Measurements from ENCODE around the gene HIRIP3. TPM values are rescaled to one million over a fixed set of nuclear protein-coding genes. Genes with fewer than 3 reads are reported as not detected.

Gene HIRIP3
- polyA plus RNA-seq, 3 donors: 3.3 to 4.8 (median 3.7) TPM

GRCh38 chr16:29947897-29948296 lies 47.5 kb downstream of the HIRIP3 start:
- no peak overlapping the region for H3K4me3 ChIP-seq (replicated peaks in 1 of 3; ENCODE audit: low read depth in 2 of 3, low read length in 3 of 3)
- peaks cover 0 to 4% of the 10 kb centered on the region in 2 donors for H3K9me3 ChIP-seq (replicated peaks in 1 of 2; ENCODE audit: control insufficient read depth in 1 of 2, insufficient read depth in 1 of 2, low read length in 2 of 2)
- H3K36me3 ChIP-seq (replicated peaks in 1 of 2; ENCODE audit: control insufficient read depth in 1 of 2, insufficient read depth in 2 of 2, low read length in 2 of 2): no peaks in the 10 kb centered on the region
- Mint-ChIP-seq H3K27me3 (ENCODE audit: low read depth in 3 of 3) (peaks cover 0 to 6% (median 3%) of the 10 kb centered on the region in 3 donors), H3K27ac (no peak overlapping the region), H3K4me3 (no peak overlapping the region), H3K4me1 (no peaks in the 10 kb centered on the region), H3K36me3 (no peaks in the 10 kb centered on the region), H3K9me3 (peaks cover 0 to 11% (median 7%) of the 10 kb centered on the region in 7 donors)
- H3K27me3 ChIP-seq (ENCODE audit: control insufficient read depth in 2 of 2, insufficient read depth in 2 of 2, low read length in 2 of 2): no peaks in the 10 kb centered on the region
- no peak for DNase-seq
- WGBS (ENCODE audit: insufficient coverage): no CpG with 5 or more reads among the region's 2 CpGs
- no peak for TF ChIP-seq CTCF (IDR thresholded peaks at IDR 0.05)
- no peak overlapping the region for H2AFZ ChIP-seq (ENCODE audit: insufficient read depth, low read depth, low read length, poor library complexity, severe bottlenecking)
- no peaks in the 10 kb centered on the region for H3K79me2 ChIP-seq (ENCODE audit: insufficient read depth, low read length)
- H3K27ac ChIP-seq (ENCODE audit: low read depth in 1 of 2, low read length in 2 of 2): no peak overlapping the region
- intact Hi-C loops (cut with micrococcal nuclease): loop anchor here (2.0 to 10.0 kb wide), 3 partner anchors 57 to 77 kb away; partner anchors contain the start of gene C16orf92 (in 1 of the 2)
- H3K4me1 ChIP-seq (ENCODE audit: control insufficient read depth in 1 of 2, insufficient read depth in 2 of 2, low read length in 2 of 2): no peaks in the 10 kb centered on the region
- no peak overlapping the region for H3K4me2 ChIP-seq (replicated peaks; ENCODE audit: extremely low read depth, low read length, poor library complexity, severe bottlenecking)
- no peaks in the 10 kb centered on the region for H4K20me1 ChIP-seq (ENCODE audit: insufficient read depth, low read length)
- H3K9ac ChIP-seq (ENCODE audit: insufficient read depth, low read length, poor library complexity, severe bottlenecking): no peak overlapping the region

- no peaks in the 10 kb centered on the region for H3K4me1 Mint-ChIP-seq
- WGBS (ENCODE audit: insufficient coverage): 91% methylated on average over 8 of the region's 11 CpGs
- no peak overlapping the region for H3K27ac ChIP-seq (ENCODE audit: low read depth in 1 of 2, low read length in 2 of 2)
- no peaks in the 10 kb centered on the region for H3K27me3 ChIP-seq (ENCODE audit: control insufficient read depth in 2 of 2, insufficient read depth in 2 of 2, low read length in 2 of 2)
- intact Hi-C loops (cut with micrococcal nuclease): loop anchor here in 1 of 2 donors (10.0 kb wide), 1 partner anchor 81 kb away; the partner anchor contains the start of gene C16orf92
- peaks cover 6 to 12% (median 9%) of the 10 kb centered on the region in 3 donors for H3K27me3 Mint-ChIP-seq (ENCODE audit: low read depth in 3 of 3)
- H3K4me1 ChIP-seq (ENCODE audit: control insufficient read depth in 1 of 2, insufficient read depth in 2 of 2, low read length in 2 of 2): no peaks in the 10 kb centered on the region
- no peak overlapping the region for H2AFZ ChIP-seq (ENCODE audit: insufficient read depth, low read depth, low read length, poor library complexity, severe bottlenecking)
- no peak overlapping the region for H3K4me2 ChIP-seq (replicated peaks; ENCODE audit: extremely low read depth, low read length, poor library complexity, severe bottlenecking)
- no peaks in the 10 kb centered on the region for H3K36me3 Mint-ChIP-seq
- H4K20me1 ChIP-seq (ENCODE audit: insufficient read depth, low read length): no peaks in the 10 kb centered on the region
- TF ChIP-seq CTCF (IDR thresholded peaks at IDR 0.05): no peak
- H3K4me3 ChIP-seq (replicated peaks in 1 of 3; ENCODE audit: low read depth in 2 of 3, low read length in 3 of 3): no peak overlapping the region
- H3K27ac Mint-ChIP-seq: no peak overlapping the region
- H3K36me3 ChIP-seq (replicated peaks in 1 of 2; ENCODE audit: control insufficient read depth in 1 of 2, insufficient read depth in 2 of 2, low read length in 2 of 2): no peaks in the 10 kb centered on the region
- H3K4me3 Mint-ChIP-seq: no peak overlapping the region
- peaks cover 0 to 9% (median 0%) of the 10 kb centered on the region in 7 donors for H3K9me3 Mint-ChIP-seq
- H3K9ac ChIP-seq (ENCODE audit: insufficient read depth, low read length, poor library complexity, severe bottlenecking): no peak overlapping the region
- no peaks in the 10 kb centered on the region for H3K79me2 ChIP-seq (ENCODE audit: insufficient read depth, low read length)
- no peak for DNase-seq
- H3K9me3 ChIP-seq (replicated peaks in 1 of 2; ENCODE audit: control insufficient read depth in 1 of 2, insufficient read depth in 1 of 2, low read length in 2 of 2): no peaks in the 10 kb centered on the region
Measured at GRCh38 chr16:29943846-29944799, 51.3 kb downstream of the HIRIP3 start.

Other genes with a start within 250 kb of the HIRIP3 start
- gene C16orf54, start 249.6 kb downstream of the HIRIP3 start, polyA plus RNA-seq: 10 to 100 TPM; 24.6 to 32.0 (median 29.2) TPM
- gene ZG16, start 217.4 kb downstream of the HIRIP3 start, polyA plus RNA-seq: not detected
- 10 to 100 TPM; 22.0 to 46.2 (median 28.9) TPM for gene KIF22, start 204.9 kb downstream of the HIRIP3 start, polyA plus RNA-seq
- 100 to 1,000 TPM in 1 of 3 donors, 10 to 100 TPM in 2; 14.2 to 137 (median 18.8) TPM for gene MAZ, start 189.1 kb downstream of the HIRIP3 start, polyA plus RNA-seq
- under 1 TPM in 1 of 3 donors, not detected in 2; 0.04 TPM for gene PRRT2, start 183.4 kb downstream of the HIRIP3 start, polyA plus RNA-seq
- 10 to 100 TPM; 12.6 to 43.4 (median 36.3) TPM for gene PAGR1, start 179.5 kb downstream of the HIRIP3 start, polyA plus RNA-seq
- gene MVP, start 175.2 kb downstream of the HIRIP3 start, polyA plus RNA-seq: 100 to 1,000 TPM; 146 to 274 (median 185) TPM
- 10 to 100 TPM; 67.2 to 98.8 (median 93.5) TPM for gene CDIPT, start 132.4 kb downstream of the HIRIP3 start, polyA plus RNA-seq
- gene SEZ6L2, start 96.1 kb downstream of the HIRIP3 start, polyA plus RNA-seq: not detected
- gene ASPHD1, start 95.1 kb downstream of the HIRIP3 start, polyA plus RNA-seq: not detected
- 10 to 100 TPM in 1 of 3 donors, 1 to 10 TPM in 2; 4.0 to 36.6 (median 4.7) TPM for gene KCTD13, start 69.4 kb downstream of the HIRIP3 start, polyA plus RNA-seq
- 100 to 1,000 TPM; 157 to 265 (median 227) TPM for gene TMEM219, start 33.5 kb downstream of the HIRIP3 start, polyA plus RNA-seq
- gene TAOK2, start 21.7 kb downstream of the HIRIP3 start, polyA plus RNA-seq: 10 to 100 TPM in 1 of 3 donors, 1 to 10 TPM in 2; 1.1 to 19.2 (median 2.3) TPM
- 10 to 100 TPM in 1 of 3 donors, 1 to 10 TPM in 2; 2.8 to 57.6 (median 3.5) TPM for gene INO80E, start 624 bp upstream of the HIRIP3 start, polyA plus RNA-seq
- 1 to 10 TPM in 1 of 3 donors, under 1 TPM in 2; 0.23 to 3.7 (median 0.66) TPM for gene DOC2A, start 15.4 kb upstream of the HIRIP3 start, polyA plus RNA-seq
- not detected for gene C16orf92, start 27.6 kb upstream of the HIRIP3 start, polyA plus RNA-seq
- not detected for gene TLCD3B, start 35.7 kb upstream of the HIRIP3 start, polyA plus RNA-seq
- gene ALDOA, start 70.1 kb upstream of the HIRIP3 start, polyA plus RNA-seq: 1,000 to 10,000 TPM; 1,202 to 1,628 (median 1,429) TPM
- gene PPP4C, start 80.4 kb upstream of the HIRIP3 start, polyA plus RNA-seq: 100 to 1,000 TPM; 186 to 388 (median 279) TPM
- gene TBX6, start 96.3 kb upstream of the HIRIP3 start, polyA plus RNA-seq: under 1 TPM; 0.10 to 0.65 (median 0.11) TPM
- 100 to 1,000 TPM; 182 to 283 (median 235) TPM for gene YPEL3, start 100.6 kb upstream of the HIRIP3 start, polyA plus RNA-seq
- 1 to 10 TPM in 1 of 3 donors, not detected in 2; 9.6 TPM for gene GDPD3, start 117.9 kb upstream of the HIRIP3 start, polyA plus RNA-seq
- gene MAPK3, start 127.6 kb upstream of the HIRIP3 start, polyA plus RNA-seq: 10 to 100 TPM in 2 of 3 donors, 1 to 10 TPM in 1; 8.1 to 82.8 (median 10.2) TPM
- 1,000 to 10,000 TPM; 1,314 to 1,363 (median 1,346) TPM for gene CORO1A, start 188.0 kb upstream of the HIRIP3 start, polyA plus RNA-seq
- gene BOLA2B, start 198.0 kb upstream of the HIRIP3 start, polyA plus RNA-seq: 100 to 1,000 TPM; 105 to 170 (median 160) TPM
- 100 to 1,000 TPM in 2 of 3 donors, 10 to 100 TPM in 1; 43.1 to 163 (median 162) TPM for gene SLX1A, start 198.3 kb upstream of the HIRIP3 start, polyA plus RNA-seq
- gene SULT1A3, start 203.6 kb upstream of the HIRIP3 start, polyA plus RNA-seq: 10 to 100 TPM; 20.9 to 29.9 (median 28.3) TPM